Ovary (tissue), 9 donors: ENCODE measurements around the gene SLC41A3. TPM values are rescaled to one million over a fixed set of nuclear protein-coding genes. Genes with fewer than 3 reads are reported as not detected.

ENCODE experiments used
- DNase-seq, 5 donors: peaks; one replicate each; pipeline ENCODE4 v3.0.0-alpha.2; 2019 to 2020
- H3K27ac ChIP-seq, 2 donors: fragments of 200-600 bp; one replicate each; pipeline versions ENCODE4 v1.5.1 to v1.8.0; 2019 to 2022
- H3K27me3 ChIP-seq: fragments of 200-600 bp; one replicate; pipeline ENCODE4 v1.8.0; 2022
- H3K36me3 ChIP-seq: fragments of 200-600 bp; sonication (generic); one replicate; pipeline ENCODE4 v1.5.1; 2019
- H3K4me1 ChIP-seq: one replicate; pipeline ENCODE4 v1.8.1; 2013; ENCODE audit warnings: mild to moderate bottlenecking, moderate library complexity; ENCODE audit not compliant: insufficient read depth
- H3K4me3 ChIP-seq: fragments of 200-600 bp; sonication (generic); one replicate; pipeline ENCODE4 v1.5.1; 2017
- H3K9me3 ChIP-seq, 2 donors: fragments of 200-600 bp in 1 of 2; sonication (generic) in 1 of 2; one replicate each; pipeline versions ENCODE4 v1.5.1 to v1.8.1; 2013 to 2019; ENCODE audit warnings: mild to moderate bottlenecking in 1 of 2, moderate library complexity in 1 of 2
- CTCF ChIP-seq, 3 donors: fragments of 450-650 bp in 2 of 3; fragments of 200-600 bp in 1 of 3; IDR thresholded peaks; one replicate each; pipeline versions ENCODE4 v1.5.1 to v1.8.0; 2016 to 2022; ENCODE audit warnings: antibody characterized with exemption in 3 of 3, mild to moderate bottlenecking in 1 of 3
- EP300 ChIP-seq: sonication (generic); formaldehyde crosslinking; IDR thresholded peaks from one replicate; pipeline ENCODE4 v1.6.1; 2017; ENCODE audit warnings: antibody characterized with exemption
- POLR2A ChIP-seq: fragments of 450-650 bp; IDR thresholded peaks from one replicate; pipeline ENCODE4 v1.6.1; 2017; ENCODE audit warnings: antibody characterized with exemption, mild to moderate bottlenecking, moderate library complexity
- WGBS, 3 donors: extraction: QIAGEN DNeasy Blood & Tissue Kit in 1 of 3; methylation state at CpG; one replicate each; pipeline versions ENCODE4 v1.1.5 to v1.1.7; 2013 to 2017; 5-methylcytosine and 5-hydroxymethylcytosine counted together
- intact Hi-C, 4 donors: fragments of 100-400 bp; cut with DNase I; formaldehyde crosslinking; loops; one replicate each; pipeline versions ENCODE4 v1.11.0 to v1.15.1; 2022 to 2023
- polyA plus RNA-seq, 2 donors: library from polyadenylated mRNA; stranded (reverse); fragments of 200-250 nt in 1 of 2; fragments of 350-450 nt in 1 of 2; fragmentation: Illumina TruSeq in 1 of 2; extraction: RNeasy Lipid Tissue Mini Kit (QIAGEN cat#74804) in 1 of 2; gene quantifications; one replicate each; pipeline ENCODE4 v1.2.3, GENCODE V29; 2013 to 2014
- total RNA-seq, 7 donors: library from RNA; depleted of rRNA in 2 of 7; stranded (reverse); fragments of >200 nt in 2 of 7; fragmentation: NEBNext Ultra II Directional in 3 of 7; extraction: Animal tissue kit (Norgen Biotek cat#: 25700) in 3 of 7; gene quantifications; one replicate each; pipeline versions ENCODE4 v1.1.0 to v1.2.4, GENCODE V29; 2016 to 2023
- donor health status: DM: no; HTN: no; CAD: no; lungs with moderate emphysema.
- donor health status: DM: no; HTN: no; CAD: no.
- donor health status: Bipolar disorder and iron deficiency.
- donor health status: DM: yes; HTN: yes; CAD: no.
- donor health status: DM: no; HTN: no; CAD: no.
- donor health status: DM: yes; HTN: yes; CAD: no.

SLC41A3 gene
- total and polyA plus RNA-seq, 9 donors: 58.1 to 107 (median 77.7) TPM

- 53 to 59% (median 58%) methylated on average over 14 of the region's 14 CpGs for WGBS, 3 donors
- intact Hi-C loops: no loop called here
These were observed 27.0 kb downstream of the SLC41A3 start for GRCh38 chr3:126056681-126057500.

GRCh38 chr3:126056088-126056487 lies 27.8 kb downstream of the SLC41A3 start:
- TF ChIP-seq CTCF (IDR thresholded peaks at IDR 0.05): no peak
- no peak for TF ChIP-seq POLR2A
- TF ChIP-seq EP300: no peak
- no peak overlapping the region for H3K4me3 ChIP-seq
- no peak overlapping the region for H3K27ac ChIP-seq
- no peak for DNase-seq
- H3K9me3 ChIP-seq: no peaks in the 10 kb centered on the region
- H3K36me3 ChIP-seq: no peaks in the 10 kb centered on the region
- intact Hi-C loops: no loop called here
- H3K4me1 ChIP-seq: peaks cover 15% of the 10 kb centered on the region
- no peaks in the 10 kb centered on the region for H3K27me3 ChIP-seq
- 92 to 98% (median 98%) methylated on average over 10 of the region's 10 CpGs for WGBS, 3 donors

More at GRCh38 chr3:126056681-126057500, 27.0 kb downstream of the SLC41A3 start:
- no peaks in the 10 kb centered on the region for H3K9me3 ChIP-seq
- peak in 2 of 5 donors; percentile 19 to 50 for DNase-seq
- no peaks in the 10 kb centered on the region for H3K36me3 ChIP-seq
- H3K4me3 ChIP-seq: no peak overlapping the region
- TF ChIP-seq EP300: no peak
- no peak for TF ChIP-seq CTCF (IDR thresholded peaks at IDR 0.05)
- no peak for TF ChIP-seq POLR2A
- H3K4me1 ChIP-seq: peaks cover 18% of the 10 kb centered on the region
- no peak overlapping the region for H3K27ac ChIP-seq
- no peaks in the 10 kb centered on the region for H3K27me3 ChIP-seq

- no peak overlapping the region for H3K4me3 ChIP-seq
- H3K27me3 ChIP-seq: no peaks in the 10 kb centered on the region
- H3K4me1 ChIP-seq: peaks cover 10% of the 10 kb centered on the region
- 93 to 99% (median 94%) methylated on average over 5 of the region's 5 CpGs for WGBS, 3 donors
- intact Hi-C loops: no loop called here
- DNase-seq: no peak
- H3K27ac ChIP-seq: no peak overlapping the region
- no peaks in the 10 kb centered on the region for H3K9me3 ChIP-seq
- TF ChIP-seq CTCF (IDR thresholded peaks at IDR 0.05) (no peak), POLR2A (no peak), EP300 (no peak)
- no peaks in the 10 kb centered on the region for H3K36me3 ChIP-seq
These were observed 29.1 kb downstream of the SLC41A3 start for GRCh38 chr3:126054870-126055269.

GRCh38 chr3:126053949-126054569 lies 29.9 kb downstream of the SLC41A3 start:
- Histone ChIP-seq H3K4me3 (no peak overlapping the region), H3K27me3 (no peaks in the 10 kb centered on the region), H3K36me3 (no peaks in the 10 kb centered on the region), H3K4me1 (peaks cover 10% of the 10 kb centered on the region), H3K9me3 (no peaks in the 10 kb centered on the region), H3K27ac (no peak overlapping the region)
- WGBS, 3 donors: 93 to 94% (median 93%) methylated on average over 6 of the region's 6 CpGs
- TF ChIP-seq POLR2A (no peak), CTCF (IDR thresholded peaks at IDR 0.05) (no peak), EP300 (no peak)
- intact Hi-C loops: no loop called here
- DNase-seq: no peak
